GM23338 (cell line): ENCODE measurements around the gene MAP1B. TPM values are rescaled to one million over a fixed set of nuclear protein-coding genes. Genes with fewer than 3 reads are reported as not detected.

Experiments
- ATAC-seq: fragments of 200-7000 bp; cut with Tn5 transposase; 3 replicates; pipeline ENCODE4 v1.9.1; 2020
- DNase-seq: peaks from one replicate; pipeline ENCODE4 v3.0.0-alpha.2; 2015; ENCODE audit warnings: low spot score
- H2AFZ ChIP-seq: fragments of 200-600 bp; sonication (generic); 2 replicates; pipeline ENCODE4 v1.8.0; 2016; ENCODE audit warnings: antibody characterized with exemption, mild to moderate bottlenecking, moderate library complexity
- H3F3A ChIP-seq: fragments of 200-600 bp; sonication (generic); replicated peaks from 2 replicates; pipeline ENCODE4 v1.8.0; 2017; ENCODE audit warnings: antibody characterized with exemption, mixed run types, low read depth
- H3K27ac ChIP-seq: fragments of 200-600 bp; sonication (generic); 2 replicates; pipeline ENCODE4 v1.6.1; 2016; ENCODE audit warnings: low read depth
- H3K27me3 ChIP-seq: fragments of 200-600 bp; sonication (generic); 2 replicates; pipeline ENCODE4 v1.8.0; 2016; ENCODE audit warnings: mild to moderate bottlenecking, mixed run types, moderate library complexity; ENCODE audit not compliant: insufficient read depth
- H3K36me3 ChIP-seq: fragments of 200-600 bp; sonication (generic); 2 replicates; pipeline ENCODE4 v1.8.0; 2016; ENCODE audit warnings: mild to moderate bottlenecking; ENCODE audit not compliant: insufficient read depth
- H3K4me1 ChIP-seq: fragments of 200-600 bp; sonication (generic); 2 replicates; pipeline ENCODE4 v1.8.0; 2016; ENCODE audit warnings: mild to moderate bottlenecking, moderate library complexity; ENCODE audit not compliant: insufficient read depth
- H3K4me2 ChIP-seq: fragments of 200-600 bp; sonication (generic); 2 replicates; pipeline ENCODE4 v1.7.1; 2017; ENCODE audit warnings: mixed run types
- H3K4me3 ChIP-seq: fragments of 200-600 bp; sonication (generic); 2 replicates; pipeline ENCODE4 v1.6.1; 2016; ENCODE audit warnings: mixed run types
- H3K79me2 ChIP-seq: fragments of 200-600 bp; sonication (generic); replicated peaks from 2 replicates; pipeline ENCODE4 v1.8.0; 2017; ENCODE audit warnings: mild to moderate bottlenecking; ENCODE audit not compliant: insufficient read depth
- H3K9me2 ChIP-seq: fragments of 200-600 bp; sonication (generic); 2 replicates; pipeline ENCODE4 v1.8.0; 2017; ENCODE audit not compliant: insufficient read depth
- H4K20me1 ChIP-seq: fragments of 200-600 bp; sonication (generic); replicated peaks from 2 replicates; pipeline ENCODE4 v1.8.0; 2017; ENCODE audit warnings: mild to moderate bottlenecking; ENCODE audit not compliant: insufficient read depth
- H3K27ac Mint-ChIP-seq: 2 replicates; pipeline ENCODE4 v1.8.0; 2020; ENCODE audit warnings: inconsistent platforms, mild to moderate bottlenecking, moderate library complexity, mixed read lengths
- H3K27me3 Mint-ChIP-seq: 3 replicates; pipeline ENCODE4 v1.8.0; 2022; ENCODE audit warnings: low read depth, mild to moderate bottlenecking, moderate library complexity, mixed read lengths, inconsistent platforms; ENCODE audit not compliant: insufficient read depth, poor library complexity
- H3K36me3 Mint-ChIP-seq: 3 replicates; pipeline ENCODE4 v1.8.0; 2021; ENCODE audit warnings: low read depth, mild to moderate bottlenecking, inconsistent platforms, moderate library complexity, mixed read lengths
- H3K4me1 Mint-ChIP-seq: 3 replicates; pipeline ENCODE4 v1.8.0; 2020; ENCODE audit warnings: mild to moderate bottlenecking, inconsistent platforms, mixed read lengths
- H3K4me3 Mint-ChIP-seq: 3 replicates; pipeline ENCODE4 v1.8.0; 2021; ENCODE audit warnings: moderate library complexity, mild to moderate bottlenecking, inconsistent platforms, mixed read lengths
- H3K9me3 Mint-ChIP-seq: 3 replicates; pipeline ENCODE4 v1.8.0; 2020; ENCODE audit warnings: moderate library complexity, mild to moderate bottlenecking, inconsistent platforms, mixed read lengths
- CREB1 ChIP-seq: fragments of 250-450 bp; sonication (Bioruptor Pico); IDR thresholded peaks from 2 replicates; pipeline ENCODE4 v1.5.0; 2020; ENCODE audit warnings: low read depth, mild to moderate bottlenecking, moderate library complexity
- CTCF ChIP-seq, 2 experiments: fragments of 200-600 bp in 1 of 2; sonication (generic) in 1 of 2; conservative IDR thresholded peaks; 2 replicates each; pipeline versions ENCODE4 v1.5.1 to v1.6.1; 2016 to 2017; ENCODE audit warnings: antibody characterized with exemption in 2 of 2, low read depth in 2 of 2, mild to moderate bottlenecking in 2 of 2, moderate library complexity in 1 of 2
- EZH2 ChIP-seq: fragments of 200-600 bp; sonication (generic); IDR thresholded peaks from one replicate; pipeline ENCODE4 v1.8.0; 2017; ENCODE audit warnings: antibody characterized with exemption, mild to moderate bottlenecking, low read depth; ENCODE audit not compliant: unreplicated experiment
- EZH2phosphoT487 ChIP-seq: fragments of 200-600 bp; sonication (generic); IDR thresholded peaks from one replicate; pipeline ENCODE4 v1.8.1; 2018; ENCODE audit warnings: antibody characterized with exemption; ENCODE audit not compliant: unreplicated experiment
- JUNB ChIP-seq: IDR thresholded peaks from one replicate; pipeline ENCODE4 v1.6.1; 2016; ENCODE audit warnings: antibody characterized with exemption; ENCODE audit not compliant: unreplicated experiment
- NANOG ChIP-seq: IDR thresholded peaks from 2 replicates; pipeline ENCODE4 v1.6.1; 2016; ENCODE audit warnings: antibody characterized with exemption, borderline replicate concordance
- POLR2AphosphoS5 ChIP-seq: IDR thresholded peaks from 2 replicates; pipeline ENCODE4 v1.6.1; 2016; ENCODE audit warnings: antibody characterized with exemption, low read depth
- STAT1 ChIP-seq: IDR thresholded peaks from one replicate; pipeline ENCODE4 v1.6.1; 2016; ENCODE audit warnings: antibody characterized with exemption; ENCODE audit not compliant: unreplicated experiment
- ZNF114 ChIP-seq: fragments of 250-450 bp; sonication (Bioruptor Pico); IDR thresholded peaks from 2 replicates; pipeline ENCODE4 v1.5.0; 2020; ENCODE audit warnings: mild to moderate bottlenecking, moderate library complexity
- ZNF331 ChIP-seq: fragments of 250-450 bp; sonication (Bioruptor Pico); IDR thresholded peaks from 2 replicates; pipeline ENCODE4 v1.5.0; 2020; ENCODE audit warnings: low read depth, mild to moderate bottlenecking, moderate library complexity
- ZNF462 ChIP-seq: fragments of 250-450 bp; sonication (Bioruptor Pico); IDR thresholded peaks from 2 replicates; pipeline ENCODE4 v1.5.0; 2020; ENCODE audit warnings: mild to moderate bottlenecking, moderate library complexity
- polyA plus RNA-seq: library from polyadenylated mRNA; unstranded; fragments of >200 nt; fragmentation: Nextera tagmentation; extraction: Ambion mirVana; gene quantifications from 2 replicates; pipeline ENCODE4 v1.2.1, GENCODE V29; 2016
- total RNA-seq: library from RNA; depleted of rRNA; stranded (reverse); fragments of >200 nt; shearing (Covaris generic); gene quantifications from 2 replicates; pipeline ENCODE4 v1.2.3, GENCODE V29; 2014
- TF ChIP-seq, protein P1 (sequence below): IDR thresholded peaks from one replicate; pipeline ENCODE4 v1.6.1; 2018; ENCODE audit warnings: antibody characterized with exemption; ENCODE audit not compliant: unreplicated experiment
- TF ChIP-seq, protein P2 (sequence below): IDR thresholded peaks from 2 replicates; pipeline ENCODE4 v1.6.1; 2016; ENCODE audit warnings: antibody characterized with exemption

MAP1B gene
- total and polyA plus RNA-seq, 2 experiments from 2014 or later, result 148 to 263 TPM

- Mint-ChIP-seq H3K27ac (peak overlapping the region; percentile 98), H3K36me3 (peaks cover 17% of the 10 kb centered on the region; the same call in 2 of the 3 replicates)
Measured at GRCh38 chr5:72237415-72237814, 130.1 kb downstream of the MAP1B start.

More at GRCh38 chr5:72237415-72237814, 130.1 kb downstream of the MAP1B start:
- Histone ChIP-seq H3K27ac (peak overlapping the region; percentile 91; the same call in 1 of the 2 replicates), H3K79me2 (peaks cover 10% of the 10 kb centered on the region; the same call in 1 of the 2 replicates), H3K9me2 (no peaks in the 10 kb centered on the region), H3F3A (no peaks in the 10 kb centered on the region), H3K4me1 (peaks cover 59% of the 10 kb centered on the region), H4K20me1 (no peaks in the 10 kb centered on the region), H3K27me3 (no peaks in the 10 kb centered on the region), H3K4me2 (no peak overlapping the region), H2AFZ (no peak overlapping the region), H3K4me3 (no peak overlapping the region), H3K36me3 (no peaks in the 10 kb centered on the region)
- DNase-seq, result no peak
- Mint-ChIP-seq H3K4me1 (peaks cover 81% of the 10 kb centered on the region), H3K27me3 (peaks cover 3% of the 10 kb centered on the region), H3K9me3 (no peaks in the 10 kb centered on the region), H3K4me3 (no peak overlapping the region)
- ATAC-seq, result no peak; the same call in 2 of the 3 replicates
- TF ChIP-seq, protein P1, sequence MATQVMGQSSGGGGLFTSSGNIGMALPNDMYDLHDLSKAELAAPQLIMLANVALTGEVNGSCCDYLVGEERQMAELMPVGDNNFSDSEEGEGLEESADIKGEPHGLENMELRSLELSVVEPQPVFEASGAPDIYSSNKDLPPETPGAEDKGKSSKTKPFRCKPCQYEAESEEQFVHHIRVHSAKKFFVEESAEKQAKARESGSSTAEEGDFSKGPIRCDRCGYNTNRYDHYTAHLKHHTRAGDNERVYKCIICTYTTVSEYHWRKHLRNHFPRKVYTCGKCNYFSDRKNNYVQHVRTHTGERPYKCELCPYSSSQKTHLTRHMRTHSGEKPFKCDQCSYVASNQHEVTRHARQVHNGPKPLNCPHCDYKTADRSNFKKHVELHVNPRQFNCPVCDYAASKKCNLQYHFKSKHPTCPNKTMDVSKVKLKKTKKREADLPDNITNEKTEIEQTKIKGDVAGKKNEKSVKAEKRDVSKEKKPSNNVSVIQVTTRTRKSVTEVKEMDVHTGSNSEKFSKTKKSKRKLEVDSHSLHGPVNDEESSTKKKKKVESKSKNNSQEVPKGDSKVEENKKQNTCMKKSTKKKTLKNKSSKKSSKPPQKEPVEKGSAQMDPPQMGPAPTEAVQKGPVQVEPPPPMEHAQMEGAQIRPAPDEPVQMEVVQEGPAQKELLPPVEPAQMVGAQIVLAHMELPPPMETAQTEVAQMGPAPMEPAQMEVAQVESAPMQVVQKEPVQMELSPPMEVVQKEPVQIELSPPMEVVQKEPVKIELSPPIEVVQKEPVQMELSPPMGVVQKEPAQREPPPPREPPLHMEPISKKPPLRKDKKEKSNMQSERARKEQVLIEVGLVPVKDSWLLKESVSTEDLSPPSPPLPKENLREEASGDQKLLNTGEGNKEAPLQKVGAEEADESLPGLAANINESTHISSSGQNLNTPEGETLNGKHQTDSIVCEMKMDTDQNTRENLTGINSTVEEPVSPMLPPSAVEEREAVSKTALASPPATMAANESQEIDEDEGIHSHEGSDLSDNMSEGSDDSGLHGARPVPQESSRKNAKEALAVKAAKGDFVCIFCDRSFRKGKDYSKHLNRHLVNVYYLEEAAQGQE, result no peak
- TF ChIP-seq ZNF114 (no peak), STAT1 (no peak), EZH2 (no peak), CREB1 (no peak), ZNF331 (no peak), JUNB (no peak), NANOG (no peak), EZH2phosphoT487 (no peak), POLR2AphosphoS5 (no peak), ZNF462 (CRISPR knock-in tag) (no peak), CTCF (conservative IDR thresholded peaks at IDR 0.05; ENCODE audit: low read depth in 2 of 2) (no peak)
- TF ChIP-seq, protein P2, sequence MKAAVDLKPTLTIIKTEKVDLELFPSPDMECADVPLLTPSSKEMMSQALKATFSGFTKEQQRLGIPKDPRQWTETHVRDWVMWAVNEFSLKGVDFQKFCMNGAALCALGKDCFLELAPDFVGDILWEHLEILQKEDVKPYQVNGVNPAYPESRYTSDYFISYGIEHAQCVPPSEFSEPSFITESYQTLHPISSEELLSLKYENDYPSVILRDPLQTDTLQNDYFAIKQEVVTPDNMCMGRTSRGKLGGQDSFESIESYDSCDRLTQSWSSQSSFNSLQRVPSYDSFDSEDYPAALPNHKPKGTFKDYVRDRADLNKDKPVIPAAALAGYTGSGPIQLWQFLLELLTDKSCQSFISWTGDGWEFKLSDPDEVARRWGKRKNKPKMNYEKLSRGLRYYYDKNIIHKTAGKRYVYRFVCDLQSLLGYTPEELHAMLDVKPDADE, result no peak
